A549 treated with Mapracorat at 1 μM for 4 hours (cell line): ENCODE measurements around the gene HPCA. TPM values are rescaled to one million over a fixed set of nuclear protein-coding genes. Genes with fewer than 3 reads are reported as not detected.

ENCODE experiments used
- total RNA-seq: library from RNA; stranded (reverse); fragments of 200-300 nt; extraction: Qiagen RNA extraction; gene quantifications from 5 replicates; pipeline ENCODE4 v1.2.3, GENCODE V29; 2022

The HPCA gene
- total RNA-seq = 0.21 to 0.53 TPM (median 0.51 TPM) in 4 of 5 replicates, not detected in the other

DNA sequence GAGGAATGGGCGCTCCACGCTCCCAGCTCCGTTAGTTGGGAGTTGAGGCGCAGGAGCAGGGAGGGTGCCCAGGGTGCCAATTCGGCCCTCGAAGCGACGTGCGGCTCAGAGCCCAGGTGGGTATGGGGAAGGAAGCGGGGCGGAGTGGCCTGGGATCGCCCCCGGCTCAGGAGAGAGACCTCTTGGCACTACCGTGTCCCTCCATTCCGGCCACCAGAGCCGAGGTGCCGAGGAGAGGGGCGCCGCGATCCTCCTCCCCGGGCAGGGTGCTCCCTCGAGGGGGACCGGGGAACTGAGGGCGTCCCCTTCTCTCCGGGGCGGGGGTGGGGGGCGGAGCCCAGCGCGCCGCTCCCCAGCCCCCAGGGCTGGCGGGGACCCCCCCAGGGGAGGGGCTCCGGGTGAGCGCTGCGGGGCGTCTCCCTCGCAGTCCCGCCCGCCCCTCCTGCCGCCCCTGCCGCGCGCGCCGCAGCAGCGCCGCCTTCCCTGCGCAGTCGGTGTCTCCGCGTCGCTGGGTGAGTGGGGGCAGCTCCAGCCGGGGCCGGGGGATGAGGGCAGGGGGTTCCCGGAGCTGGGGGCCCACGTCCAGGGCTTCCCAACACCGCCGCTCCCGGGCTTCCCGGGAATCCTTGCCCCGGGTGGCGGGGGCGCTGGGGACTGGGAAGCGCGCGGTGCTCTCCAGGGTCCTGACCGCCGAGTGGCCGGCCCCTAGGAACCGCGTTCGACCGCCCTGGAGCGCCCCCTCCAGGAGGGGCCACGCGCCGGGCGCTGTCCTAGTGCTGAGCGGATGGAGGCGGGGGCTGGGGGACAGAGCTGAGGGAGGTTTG, at the start of gene HPCA:
Gene HPCA (plus strand): TSS at position 488 of the 824 bp plus-strand sequence. CDS start 2,408 bp downstream, outside the sequence.

DNA sequence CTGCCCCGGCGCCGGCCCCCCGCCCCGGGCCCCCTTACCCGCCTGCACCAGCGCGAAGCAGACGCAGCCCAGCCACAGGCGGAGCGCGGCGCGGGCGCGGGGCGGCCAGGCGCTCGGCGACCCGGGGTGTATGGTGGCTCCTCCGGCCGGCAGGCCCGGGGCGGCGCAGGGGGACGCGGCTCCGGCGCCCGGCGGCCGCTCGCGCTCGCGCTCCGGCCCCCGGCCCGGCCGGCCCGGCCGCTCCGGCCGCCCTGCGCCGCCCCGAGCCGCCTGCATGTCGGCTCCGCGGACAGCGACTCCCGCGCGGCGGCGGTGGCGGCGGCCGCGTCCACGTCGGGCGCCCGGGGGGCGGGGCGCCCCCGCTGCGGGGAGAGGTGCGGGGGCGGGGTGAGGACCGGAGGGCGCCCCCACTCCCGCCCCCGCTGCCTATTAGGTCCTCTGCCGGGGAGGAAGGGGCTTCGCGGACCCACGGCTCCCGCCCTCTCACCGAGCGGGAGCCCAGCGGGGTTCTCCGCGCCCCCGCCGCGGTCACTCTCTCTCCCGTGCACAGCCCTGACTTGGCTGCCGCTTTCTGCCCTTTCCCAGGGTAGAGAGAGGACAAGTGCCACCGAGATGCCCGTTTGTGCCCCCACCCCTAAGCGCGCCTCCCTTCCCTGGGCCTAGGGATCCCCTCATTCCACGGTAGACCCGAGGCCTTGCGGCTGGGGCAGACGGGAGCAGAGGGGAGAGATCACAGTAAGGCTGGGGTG, 15.5 kb upstream of the HPCA start, which contains the start of gene FNDC5:
Gene FNDC5 (minus strand): TSS at position 298 of the 749 bp plus-strand sequence.

DNA sequence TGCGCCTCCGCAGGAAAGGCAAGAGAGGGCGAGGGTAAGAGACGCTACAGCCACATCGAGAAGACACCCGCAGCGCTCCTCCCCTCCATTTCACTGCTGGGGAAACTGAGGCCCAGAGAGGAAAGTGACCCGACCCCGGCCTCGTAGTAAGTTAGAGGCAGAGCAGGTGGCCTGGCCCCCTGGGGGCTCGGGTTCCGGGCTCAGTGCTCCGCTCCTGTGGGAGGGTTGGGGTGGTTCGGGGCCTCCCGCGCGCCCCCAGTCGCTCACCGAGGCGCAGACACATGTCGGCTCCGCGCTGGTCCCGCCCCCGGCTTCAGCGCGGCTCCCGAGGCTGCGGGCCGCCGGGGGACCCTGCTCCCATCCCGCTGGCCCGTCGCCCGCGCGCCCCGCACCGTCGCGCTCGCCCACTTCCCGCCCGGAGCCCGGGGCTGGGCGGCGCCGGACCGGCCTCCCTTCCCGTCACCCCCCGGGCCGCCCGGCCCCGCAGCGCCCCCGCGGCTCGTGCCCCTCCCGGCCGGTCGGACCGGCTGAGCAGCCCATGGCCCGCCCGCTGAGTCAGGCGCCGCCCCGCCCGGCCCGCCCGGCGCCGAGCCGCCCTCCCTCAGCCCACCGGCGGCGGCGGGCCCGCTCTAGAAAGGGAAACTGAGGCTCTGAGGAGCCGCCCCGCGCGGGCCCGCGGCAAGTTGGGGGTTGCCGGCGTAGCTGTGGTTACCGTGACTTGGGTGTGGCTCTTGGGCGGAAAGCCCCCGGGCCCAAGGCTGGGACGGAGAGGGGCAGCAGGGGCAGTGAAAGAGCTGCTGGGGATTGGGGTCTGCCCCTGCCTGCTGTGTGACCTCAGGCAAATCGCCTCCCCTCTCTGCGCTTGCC, 14.9 kb downstream of the HPCA start, which contains the start of gene TMEM54:
Gene TMEM54 (minus strand): TSS at position 434 of the 867 bp plus-strand sequence. CDS start 151 bp downstream, at position 283.

Other genes starting within 250 kb of the HPCA start
- 35.0 to 55.6 TPM (median 37.1 TPM) in 5 replicates for gene ZBTB8OS, start 235.9 kb upstream of the HPCA start, total RNA-seq
- gene RBBP4, start 235.3 kb upstream of the HPCA start, total RNA-seq = 66.7 to 82.1 TPM (median 76.6 TPM) in 5 replicates
- gene SYNC, start 183.7 kb upstream of the HPCA start, total RNA-seq = 10.7 to 15.2 TPM (median 14.5 TPM) in 5 replicates
- 57.3 to 81.4 TPM (median 60.4 TPM) in 5 replicates for gene YARS1, start 69.1 kb upstream of the HPCA start, total RNA-seq
- gene S100PBP, start 68.8 kb upstream of the HPCA start, total RNA-seq = 10.4 to 16.3 TPM (median 14.6 TPM) in 5 replicates
- gene FNDC5, start 15.6 kb upstream of the HPCA start, total RNA-seq = 0.17 to 0.80 TPM (median 0.30 TPM) in 5 replicates
- gene TMEM54, start 14.9 kb downstream of the HPCA start, total RNA-seq = 27.5 to 44.3 TPM (median 42.9 TPM) in 5 replicates
- 18.9 to 20.1 TPM (median 19.4 TPM) in 5 replicates for gene RNF19B, start 78.3 kb downstream of the HPCA start, total RNA-seq
- 145 to 161 TPM (median 149 TPM) in 5 replicates for gene AK2, start 150.4 kb downstream of the HPCA start, total RNA-seq
- 0.66 to 1.1 TPM (median 0.72 TPM) in 5 replicates for gene AZIN2, start 194.7 kb downstream of the HPCA start, total RNA-seq